Endothelial cell of umbilical vein (primary cell): Measurements from ENCODE around the gene MTRR. TPM values are rescaled to one million over a fixed set of nuclear protein-coding genes. Genes with fewer than 3 reads are reported as not detected.

Source experiments
- BruUV-seq: library from RNA; stranded (reverse); fragments of 400-500 nt; replicated peaks from 2 replicates; lab custom pipeline; 2021; lab: Mats Ljungman, UMichigan
- CTCF ChIA-PET: fragments of 300-600, 350-600 bp; sonication (Branson Sonifier 250); formaldehyde crosslinking; loops from one replicate; lab custom pipeline; 2021; ENCODE audit warnings: antibody characterized with exemption, inconsistent platforms; lab: Charles Lee
- POLR2A ChIA-PET: fragments of 300-600, 350-600 bp; sonication (Branson Sonifier 250); formaldehyde crosslinking; loops from one replicate; lab custom pipeline; 2021; ENCODE audit warnings: antibody characterized with exemption, inconsistent platforms; lab: Charles Lee
- DNase-seq: peaks from one replicate; pipeline ENCODE4 v3.0.0-alpha.2; 2011; ENCODE audit warnings: low read depth, low spot score
- FAIRE-seq: peaks from 2 replicates; lab custom pipeline; 2011; peaks lifted over from hg19 to GRCh38; lab: Jason Lieb, UNC
- H2AFZ ChIP-seq: 2 replicates; pipeline ENCODE4 v1.6.0; 2012; ENCODE audit warnings: low read depth, low read length, control low read depth, inconsistent platforms
- H3K27ac ChIP-seq: 2 replicates; pipeline ENCODE4 v1.5.1; 2011; ENCODE audit warnings: low read depth, mild to moderate bottlenecking, control low read depth, low read length, moderate library complexity; ENCODE audit not compliant: insufficient read depth
- H3K27me3 ChIP-seq, 2 experiments: 2 replicates each; pipeline versions ENCODE4 v1.6.0 to v1.6.1; 2011; ENCODE audit warnings: low read length in 2 of 2, mixed read lengths in 1 of 2; ENCODE audit not compliant: control insufficient read depth in 2 of 2, insufficient read depth in 2 of 2
- H3K36me3 ChIP-seq, 2 experiments: 2 replicates in 1 of 2; 3 replicates in 1 of 2; pipeline ENCODE4 v1.5.1; 2011; ENCODE audit warnings: low read length in 2 of 2, mild to moderate bottlenecking in 1 of 2, moderate library complexity in 1 of 2; ENCODE audit not compliant: control insufficient read depth in 2 of 2, insufficient read depth in 2 of 2; ENCODE audit errors: extremely low read depth in 1 of 2
- H3K4me1 ChIP-seq: 3 replicates; pipeline ENCODE4 v1.5.1; 2011; ENCODE audit warnings: mild to moderate bottlenecking, low read length; ENCODE audit not compliant: control insufficient read depth, insufficient read depth; ENCODE audit errors: extremely low read depth
- H3K4me2 ChIP-seq: 2 replicates; pipeline ENCODE4 v1.6.1; 2011; ENCODE audit warnings: low read length, control low read depth, mixed read lengths; ENCODE audit not compliant: insufficient read depth
- H3K4me3 ChIP-seq, 3 experiments: fragments of 200-600 bp in 1 of 3; sonication (generic), shearing (Covaris generic) in 1 of 3; replicated peaks in 1 of 3; 2 replicates each; pipeline ENCODE4 v1.5.1; 2011 to 2016; ENCODE audit warnings: control low read depth in 3 of 3, low read length in 3 of 3, mild to moderate bottlenecking in 2 of 3, inconsistent platforms in 1 of 3, low read depth in 1 of 3, moderate library complexity in 1 of 3; ENCODE audit not compliant: insufficient read depth in 1 of 3
- H3K79me2 ChIP-seq: 2 replicates; pipeline ENCODE4 v1.6.0; 2012; ENCODE audit warnings: low read length, inconsistent platforms; ENCODE audit not compliant: control insufficient read depth, insufficient read depth
- H3K9ac ChIP-seq: replicated peaks from 2 replicates; pipeline ENCODE3; 2011; ENCODE audit warnings: low read length, control low read depth; ENCODE audit not compliant: insufficient read depth; ENCODE audit errors: extremely low read depth
- H3K9me1 ChIP-seq: replicated peaks from 3 replicates; pipeline ENCODE4 v1.6.0; 2011; ENCODE audit warnings: mild to moderate bottlenecking, low read length; ENCODE audit not compliant: control insufficient read depth, insufficient read depth; ENCODE audit errors: extremely low read depth
- H3K9me3 ChIP-seq: replicated peaks from 2 replicates; pipeline ENCODE4 v1.5.1; 2012; ENCODE audit warnings: low read length, inconsistent platforms; ENCODE audit not compliant: control insufficient read depth, insufficient read depth
- H4K20me1 ChIP-seq: replicated peaks from 2 replicates; pipeline ENCODE3; 2011; ENCODE audit warnings: mild to moderate bottlenecking, low read length; ENCODE audit not compliant: control insufficient read depth, insufficient read depth; ENCODE audit errors: extremely low read depth
- EZH2 ChIP-seq: IDR thresholded peaks from 2 replicates; pipeline ENCODE4 v1.6.1; 2012; ENCODE audit warnings: borderline replicate concordance, low read depth, mild to moderate bottlenecking, moderate library complexity, low read length, inconsistent platforms; ENCODE audit not compliant: severe bottlenecking
- FOS ChIP-seq: IDR thresholded peaks from 2 replicates; pipeline ENCODE4 v1.6.1; 2011; ENCODE audit warnings: mild to moderate bottlenecking, low read length, moderate library complexity, borderline replicate concordance; ENCODE audit not compliant: insufficient read depth
- GATA2 ChIP-seq: IDR thresholded peaks from 2 replicates; pipeline ENCODE4 v1.7.0; 2011; ENCODE audit warnings: low read depth, mild to moderate bottlenecking, moderate library complexity, mixed read lengths, low read length; ENCODE audit not compliant: insufficient read length, insufficient read depth
- JUN ChIP-seq: IDR thresholded peaks from 2 replicates; pipeline ENCODE4 v1.6.1; 2011; ENCODE audit warnings: borderline replicate concordance, low read depth; ENCODE audit not compliant: insufficient read length, insufficient read depth
- MYC ChIP-seq: IDR thresholded peaks from one replicate; pipeline ENCODE4 v1.6.1; 2011; ENCODE audit warnings: mild to moderate bottlenecking, low read depth, low read length
- POLR2A ChIP-seq: IDR thresholded peaks from 2 replicates; pipeline ENCODE4 v1.6.1; 2012; ENCODE audit warnings: low read depth, mild to moderate bottlenecking, control low read depth, low read length
- POLR2AphosphoS5 ChIP-seq: IDR thresholded peaks from 2 replicates; pipeline ENCODE4 v1.6.1; 2012; ENCODE audit warnings: low read depth, mild to moderate bottlenecking, control low read depth, low read length, moderate library complexity; ENCODE audit not compliant: insufficient read depth
- dilution Hi-C: fragments of 300-500 bp; cut with MboI; formaldehyde crosslinking; loops from one replicate; pipeline ENCODE4 v1.15.0; 2019; ENCODE audit warnings: low sequenced_read_pairs; ENCODE audit not compliant: extremely low pct_ligation_motif_present
- intact Hi-C: fragments of 100-400 bp; cut with micrococcal nuclease; formaldehyde crosslinking; loops from one replicate; pipeline ENCODE4 v1.10.0; 2022
- polyA plus RNA-seq, 4 experiments: library from polyadenylated mRNA; depleted of rRNA in 3 of 4; stranded (reverse) in 3 of 4; unstranded in 1 of 4; fragments of >200 nt; gene quantifications; 2 replicates each; pipeline versions ENCODE4 v1.2.1 to v1.2.3, GENCODE V29; 2011 to 2012; ENCODE audit warnings: missing spikeins in 1 of 4
- total RNA-seq: library from RNA; stranded (reverse); gene quantifications from 2 replicates; pipeline ENCODE4 v1.2.3, GENCODE V29; 2021
- TF ChIP-seq, protein P1 (sequence below), 2 donors: IDR thresholded peaks; 1 replicate in 1 of 2; 2 replicates in 1 of 2; pipeline ENCODE4 v1.5.1; 2011; ENCODE audit warnings: low read length in 2 of 2, mild to moderate bottlenecking in 2 of 2, moderate library complexity in 2 of 2, control low read depth in 1 of 2, inconsistent platforms in 1 of 2, low read depth in 1 of 2; ENCODE audit not compliant: insufficient read depth in 1 of 2; ENCODE audit errors: extremely low read depth in 1 of 2
- TF ChIP-seq, protein P2 (sequence below): IDR thresholded peaks from 2 replicates; pipeline ENCODE4 v1.6.1; 2011; ENCODE audit not compliant: insufficient read depth, insufficient read length

The MTRR gene
- total and polyA plus RNA-seq, 2 donors (not counting 3 experiments of a cell fraction or from before 2014, with no cell fraction given): 24.3 to 37.1 TPM

DNA sequence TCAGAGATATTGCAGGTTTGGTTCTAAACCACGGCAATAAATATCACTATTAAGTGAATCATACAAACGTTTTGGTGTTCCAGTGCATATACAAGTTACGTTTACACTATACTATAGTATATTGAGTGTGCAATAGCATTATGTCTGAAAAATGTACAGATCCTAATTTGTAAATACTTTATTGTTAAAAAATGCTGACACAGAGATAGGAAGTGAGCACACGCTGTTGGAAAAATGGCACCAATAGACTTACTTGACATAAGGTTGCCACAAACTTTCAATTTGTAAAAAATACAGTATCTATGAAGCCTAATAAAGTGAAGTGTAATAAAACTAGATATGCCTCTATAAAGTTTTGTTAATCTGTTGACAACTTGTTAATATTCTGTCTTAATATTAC lies 34.0 kb upstream of the MTRR start:
- POLR2A ChIA-PET: no interaction called here
- H3K9ac ChIP-seq: no peak overlapping the region
- no peaks in the 10 kb centered on the region for H3K9me3 ChIP-seq
- no peaks in the 10 kb centered on the region for H3K9me1 ChIP-seq
- intact Hi-C loops (no loop called here), dilution Hi-C loops (no loop called here)
- H3K36me3 ChIP-seq: no peaks in the 10 kb centered on the region
- no peak overlapping the region for H3K4me3 ChIP-seq
- H3K27me3 ChIP-seq: no peaks in the 10 kb centered on the region
- FAIRE-seq: no peak
- no TSS peak for BruUV-seq
- no peak for TF ChIP-seq POLR2AphosphoS5
- TF ChIP-seq MYC: no peak
- TF ChIP-seq JUN: no peak
- TF ChIP-seq, protein P1, sequence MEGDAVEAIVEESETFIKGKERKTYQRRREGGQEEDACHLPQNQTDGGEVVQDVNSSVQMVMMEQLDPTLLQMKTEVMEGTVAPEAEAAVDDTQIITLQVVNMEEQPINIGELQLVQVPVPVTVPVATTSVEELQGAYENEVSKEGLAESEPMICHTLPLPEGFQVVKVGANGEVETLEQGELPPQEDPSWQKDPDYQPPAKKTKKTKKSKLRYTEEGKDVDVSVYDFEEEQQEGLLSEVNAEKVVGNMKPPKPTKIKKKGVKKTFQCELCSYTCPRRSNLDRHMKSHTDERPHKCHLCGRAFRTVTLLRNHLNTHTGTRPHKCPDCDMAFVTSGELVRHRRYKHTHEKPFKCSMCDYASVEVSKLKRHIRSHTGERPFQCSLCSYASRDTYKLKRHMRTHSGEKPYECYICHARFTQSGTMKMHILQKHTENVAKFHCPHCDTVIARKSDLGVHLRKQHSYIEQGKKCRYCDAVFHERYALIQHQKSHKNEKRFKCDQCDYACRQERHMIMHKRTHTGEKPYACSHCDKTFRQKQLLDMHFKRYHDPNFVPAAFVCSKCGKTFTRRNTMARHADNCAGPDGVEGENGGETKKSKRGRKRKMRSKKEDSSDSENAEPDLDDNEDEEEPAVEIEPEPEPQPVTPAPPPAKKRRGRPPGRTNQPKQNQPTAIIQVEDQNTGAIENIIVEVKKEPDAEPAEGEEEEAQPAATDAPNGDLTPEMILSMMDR (IDR thresholded peaks at IDR 0.05; ENCODE audit: extremely low read depth in 1 of 2, insufficient read depth in 1 of 2, low read depth in 1 of 2, low read length in 2 of 2): no peak
- TF ChIP-seq, protein P2, sequence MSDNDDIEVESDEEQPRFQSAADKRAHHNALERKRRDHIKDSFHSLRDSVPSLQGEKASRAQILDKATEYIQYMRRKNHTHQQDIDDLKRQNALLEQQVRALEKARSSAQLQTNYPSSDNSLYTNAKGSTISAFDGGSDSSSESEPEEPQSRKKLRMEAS: no peak
- TF ChIP-seq GATA2: no peak
- no peak for TF ChIP-seq EZH2
- TF ChIP-seq FOS: no peak
- no peak for TF ChIP-seq POLR2A
- no peaks in the 10 kb centered on the region for H4K20me1 ChIP-seq
- H3K27ac ChIP-seq: no peak overlapping the region
- no peak for DNase-seq
- CTCF ChIA-PET: no interaction called here
- no peak overlapping the region for H2AFZ ChIP-seq
- no peak overlapping the region for H3K4me2 ChIP-seq
- no peaks in the 10 kb centered on the region for H3K4me1 ChIP-seq
- no peaks in the 10 kb centered on the region for H3K79me2 ChIP-seq
